Umbilical cord (tissue), 2 donors: ENCODE measurements around the gene CPNE9. TPM values are rescaled to one million over a fixed set of nuclear protein-coding genes. Genes with fewer than 3 reads are reported as not detected.

ENCODE experiments used
- DNase-seq: peaks from one replicate; pipeline ENCODE4 v3.0.0-alpha.2; 2015; ENCODE audit warnings: low spot score
- total RNA-seq: library from RNA; depleted of rRNA; stranded (reverse); fragments of >200 nt; gene quantifications from one replicate; pipeline ENCODE4 v1.2.3, GENCODE V29; 2014; ENCODE audit warnings: low replicate concordance; ENCODE audit not compliant: insufficient read depth

Gene CPNE9
- total RNA-seq, 1 donor from 2014 or later, result not detected

- DNase-seq, result peak; percentile 89
Observed at GRCh38 chr3:9715764-9716437, 12.3 kb downstream of the CPNE9 start.

GRCh38 chr3:9716801-9717555, 13.3 kb downstream of the CPNE9 start:
- no peak for DNase-seq

GRCh38 chr3:9717563-9717962, 13.9 kb downstream of the CPNE9 start:
- no peak for DNase-seq

- no peak for DNase-seq
Observed at GRCh38 chr3:9718118-9718517, 14.5 kb downstream of the CPNE9 start.

GRCh38 chr3:9721015-9721699, 17.5 kb downstream of the CPNE9 start:
- DNase-seq, result no peak

- no peak for DNase-seq
Observed at GRCh38 chr3:9721700-9722060, 18.0 kb downstream of the CPNE9 start.

GRCh38 chr3:9725775-9726515, 22.3 kb downstream of the CPNE9 start:
- no peak for DNase-seq

- DNase-seq, result no peak
Observed at GRCh38 chr3:9727041-9727595, 23.5 kb downstream of the CPNE9 start.

GRCh38 chr3:9727743-9728142, 24.1 kb downstream of the CPNE9 start:
- no peak for DNase-seq

- no peak for DNase-seq
Observed at GRCh38 chr3:9729419-9729818, 25.8 kb downstream of the CPNE9 start.

- DNase-seq, result no peak
Observed at GRCh38 chr3:9730657-9731205, 27.1 kb downstream of the CPNE9 start.

GRCh38 chr3:9731206-9732079, 27.8 kb downstream of the CPNE9 start, which contains the start of gene BRPF1:
Gene BRPF1, plus strand, starts transcription at chr3:9731735. Its CDS starts 2,406 bp downstream, at chr3:9734141.
- DNase-seq, result peak; percentile 100

GRCh38 chr3:9732080-9732739, 28.6 kb downstream of the CPNE9 start:
- no peak for DNase-seq

GRCh38 chr3:9732740-9733115, 29.1 kb downstream of the CPNE9 start:
- no peak for DNase-seq

GRCh38 chr3:9736831-9737230, 33.2 kb downstream of the CPNE9 start:
- DNase-seq, result no peak

GRCh38 chr3:9739181-9739580, 35.5 kb downstream of the CPNE9 start:
- DNase-seq, result no peak

- DNase-seq, result no peak
Observed at GRCh38 chr3:9742560-9742959, 38.9 kb downstream of the CPNE9 start.

GRCh38 chr3:9743548-9743947, 39.9 kb downstream of the CPNE9 start:
- no peak for DNase-seq

- DNase-seq, result no peak
Observed at GRCh38 chr3:9744162-9744561, 40.5 kb downstream of the CPNE9 start.

- DNase-seq, result no peak
Observed at GRCh38 chr3:9745521-9745920, 41.9 kb downstream of the CPNE9 start.
